H9 (cell line): ENCODE results near the gene DTD1. TPM values are rescaled to one million over a fixed set of nuclear protein-coding genes. Genes with fewer than 3 reads are reported as not detected.

Experiments
- DNase-seq: peaks from one replicate; pipeline ENCODE4 v3.0.0-alpha.2; 2017
- H2AFZ ChIP-seq: one replicate; pipeline ENCODE4 v1.6.1; 2013; ENCODE audit warnings: mild to moderate bottlenecking, low read length, control low read depth, moderate library complexity
- H2AK5ac ChIP-seq: 2 replicates; pipeline ENCODE4 v1.6.1; 2013; ENCODE audit warnings: low read length, control low read depth, mixed read lengths; ENCODE audit not compliant: insufficient read length
- H2BK120ac ChIP-seq: one replicate; pipeline ENCODE4 v1.6.1; 2013; ENCODE audit warnings: low read depth, mild to moderate bottlenecking, low read length, control low read depth, inconsistent platforms; ENCODE audit not compliant: poor library complexity, severe bottlenecking
- H2BK12ac ChIP-seq: 2 replicates; pipeline ENCODE4 v1.6.1; 2013; ENCODE audit warnings: low read length, control low read depth, mixed read lengths, low read depth; ENCODE audit not compliant: insufficient read length
- H2BK15ac ChIP-seq: 2 replicates; pipeline ENCODE4 v1.6.1; 2013; ENCODE audit warnings: low read depth, low read length, control low read depth
- H2BK20ac ChIP-seq: one replicate; pipeline ENCODE4 v1.6.1; 2013; ENCODE audit warnings: low read depth, mild to moderate bottlenecking, low read length, control low read depth, inconsistent platforms; ENCODE audit not compliant: poor library complexity, severe bottlenecking
- H2BK5ac ChIP-seq: 2 replicates; pipeline ENCODE4 v1.6.1; 2013; ENCODE audit warnings: low read length, control low read depth, mixed read lengths; ENCODE audit not compliant: insufficient read length
- H3K14ac ChIP-seq: 2 replicates; pipeline ENCODE4 v1.6.1; 2013; ENCODE audit warnings: low read length, control low read depth; ENCODE audit not compliant: insufficient read depth
- H3K18ac ChIP-seq: 2 replicates; pipeline ENCODE4 v1.6.1; 2013; ENCODE audit warnings: low read depth, mild to moderate bottlenecking, mixed read lengths, low read length, control low read depth; ENCODE audit not compliant: insufficient read length
- H3K23ac ChIP-seq: 2 replicates; pipeline ENCODE4 v1.6.1; 2013; ENCODE audit warnings: low read length, control low read depth, mixed read lengths, low read depth; ENCODE audit not compliant: insufficient read length
- H3K23me2 ChIP-seq: 2 replicates; pipeline ENCODE4 v1.6.1; 2013; ENCODE audit warnings: low read depth, mild to moderate bottlenecking, mixed read lengths, low read length, control low read depth; ENCODE audit not compliant: insufficient read length, poor library complexity, severe bottlenecking
- H3K27ac ChIP-seq: 2 replicates; pipeline ENCODE4 v1.5.1; 2013; ENCODE audit warnings: low read length, control low read depth, mixed read lengths, low read depth; ENCODE audit not compliant: insufficient read length
- H3K27me3 ChIP-seq: 2 replicates; pipeline ENCODE4 v1.6.1; 2013; ENCODE audit warnings: low read length, control low read depth, inconsistent platforms; ENCODE audit not compliant: insufficient read depth
- H3K4ac ChIP-seq: 2 replicates; pipeline ENCODE4 v1.6.1; 2013; ENCODE audit warnings: low read depth, mild to moderate bottlenecking, control low read depth, inconsistent platforms, low read length, moderate library complexity
- H3K4me1 ChIP-seq: 2 replicates; pipeline ENCODE4 v1.6.1; 2013; ENCODE audit warnings: low read length, control low read depth, inconsistent platforms; ENCODE audit not compliant: insufficient read depth
- H3K4me2 ChIP-seq: 2 replicates; pipeline ENCODE4 v1.6.1; 2013; ENCODE audit warnings: low read length, control low read depth, mixed read lengths; ENCODE audit not compliant: insufficient read length, insufficient read depth
- H3K56ac ChIP-seq: 2 replicates; pipeline ENCODE4 v1.6.1; 2013; ENCODE audit warnings: low read depth, mild to moderate bottlenecking, mixed read lengths, low read length, control low read depth; ENCODE audit not compliant: insufficient read length
- H3K79me1 ChIP-seq: 2 replicates; pipeline ENCODE4 v1.6.1; 2013; ENCODE audit warnings: low read depth, mild to moderate bottlenecking, moderate library complexity, low read length, control low read depth, inconsistent platforms; ENCODE audit not compliant: insufficient read depth, poor library complexity, severe bottlenecking
- H3K79me2 ChIP-seq: 2 replicates; pipeline ENCODE4 v1.6.1; 2013; ENCODE audit warnings: low read length, control low read depth, inconsistent platforms; ENCODE audit not compliant: insufficient read depth
- H3K9ac ChIP-seq: 2 replicates; pipeline ENCODE4 v1.6.1; 2013; ENCODE audit warnings: low read length, control low read depth, mixed read lengths; ENCODE audit not compliant: insufficient read length; ENCODE audit errors: extremely low read depth
- H3K9me3 ChIP-seq: one replicate; pipeline ENCODE4 v1.6.1; 2013; ENCODE audit warnings: low read depth, low read length, inconsistent platforms; ENCODE audit not compliant: control insufficient read depth
- H3T11ph ChIP-seq: one replicate; pipeline ENCODE4 v1.6.1; 2013; ENCODE audit warnings: mild to moderate bottlenecking, low read length, control low read depth, inconsistent platforms
- H4K20me1 ChIP-seq: one replicate; pipeline ENCODE4 v1.6.1; 2013; ENCODE audit not compliant: control insufficient read depth, insufficient read length, insufficient read depth
- H4K5ac ChIP-seq: 2 replicates; pipeline ENCODE4 v1.6.1; 2013; ENCODE audit warnings: low read depth, mild to moderate bottlenecking, mixed read lengths, low read length, control low read depth; ENCODE audit not compliant: insufficient read length
- H4K8ac ChIP-seq: replicated peaks from 2 replicates; pipeline ENCODE4 v1.6.1; 2013; ENCODE audit warnings: low read length, control low read depth, mixed read lengths, low read depth; ENCODE audit not compliant: insufficient read length
- H4K91ac ChIP-seq: 2 replicates; pipeline ENCODE4 v1.6.1; 2013; ENCODE audit warnings: low read depth, mild to moderate bottlenecking, moderate library complexity, mixed read lengths, low read length, control low read depth; ENCODE audit not compliant: insufficient read length
- H3K27ac Mint-ChIP-seq, 3 experiments: 2 replicates in 2 of 3; 3 replicates in 1 of 3; pipeline ENCODE4 v1.8.0; 2020 to 2021; ENCODE audit warnings: mixed read lengths in 3 of 3, mild to moderate bottlenecking in 1 of 3, moderate library complexity in 1 of 3
- H3K27me3 Mint-ChIP-seq: 2 replicates; pipeline ENCODE4 v1.8.0; 2021; ENCODE audit warnings: low read depth, mild to moderate bottlenecking, moderate library complexity, mixed read lengths
- H3K36me3 Mint-ChIP-seq, 3 experiments: 2 replicates in 2 of 3; 3 replicates in 1 of 3; pipeline ENCODE4 v1.8.0; 2020 to 2021; ENCODE audit warnings: low read depth in 3 of 3, mixed read lengths in 3 of 3; ENCODE audit not compliant: insufficient read depth in 1 of 3
- H3K4me1 Mint-ChIP-seq, 2 experiments: 2 replicates each; pipeline ENCODE4 v1.8.0; 2020; ENCODE audit warnings: mixed read lengths in 2 of 2
- H3K4me3 Mint-ChIP-seq, 2 experiments: 2 replicates in 1 of 2; 3 replicates in 1 of 2; pipeline ENCODE4 v1.8.0; 2020 to 2021; ENCODE audit warnings: mild to moderate bottlenecking in 2 of 2, mixed read lengths in 2 of 2, moderate library complexity in 1 of 2
- H3K9me3 Mint-ChIP-seq, 2 experiments: 2 replicates in 1 of 2; 3 replicates in 1 of 2; pipeline ENCODE4 v1.8.0; 2020; ENCODE audit warnings: mild to moderate bottlenecking in 2 of 2, mixed read lengths in 2 of 2, moderate library complexity in 1 of 2
- WGBS: extraction: QIAGEN DNeasy Blood & Tissue Kit; methylation state at CpG from one replicate; pipeline ENCODE4 v1.1.7; 2013; ENCODE audit warnings: missing lambda C conversion rate, low lambda C conversion rate, mixed read lengths; ENCODE audit not compliant: insufficient read length; ENCODE audit errors: extremely low coverage; 5-methylcytosine and 5-hydroxymethylcytosine counted together
- total RNA-seq: library from RNA; stranded (reverse); gene quantifications from 2 replicates; pipeline ENCODE4 v1.2.1, GENCODE V29; 2021
- TF ChIP-seq, protein P1 (sequence below): fragments of 200-600 bp; sonication (generic); conservative IDR thresholded peaks from 3 replicates; pipeline ENCODE4 v1.8.0; 2021; ENCODE audit warnings: antibody characterized with exemption, mild to moderate bottlenecking

The DTD1 gene
- total RNA-seq, 1 experiment from 2014 or later = 62.0 TPM

DNA sequence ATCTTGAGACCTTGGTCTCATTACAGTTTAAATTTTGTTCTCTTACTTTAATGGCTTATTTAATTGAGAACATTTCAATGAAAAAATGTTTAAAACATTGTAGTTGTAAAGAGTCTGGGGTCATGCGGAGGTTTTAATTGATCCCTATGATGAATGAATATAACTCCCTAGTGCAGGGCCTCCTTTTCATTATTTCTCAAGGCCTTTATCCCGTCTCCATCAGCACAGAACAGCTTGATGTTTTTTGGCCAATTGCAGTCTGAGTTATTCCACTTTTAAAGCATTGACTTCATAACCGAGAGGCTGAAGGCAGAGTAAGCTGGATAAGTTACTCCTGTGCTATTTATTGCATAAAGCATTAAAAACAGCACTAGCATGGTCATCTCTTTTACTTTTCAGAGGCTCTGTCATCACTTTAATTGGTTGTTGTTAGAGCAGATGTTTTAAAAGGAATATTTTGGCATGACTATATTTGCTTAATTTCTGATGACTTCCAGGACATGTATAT, 83.4 kb downstream of the DTD1 start:
- H3K36me3 Mint-ChIP-seq = no peaks in the 10 kb centered on the region; a peak in 1 of 7 replicates

More for the DNA sequence above, 83.4 kb downstream of the DTD1 start:
- no peak for DNase-seq
- Histone ChIP-seq H2BK5ac (no peak overlapping the region), H3T11ph (no peak overlapping the region), H3K9ac (no peak overlapping the region), H4K5ac (no peak overlapping the region), H2BK120ac (no peak overlapping the region), H3K27me3 (no peaks in the 10 kb centered on the region), H2AFZ (no peak overlapping the region), H3K4ac (no peak overlapping the region), H3K9me3 (no peaks in the 10 kb centered on the region), H2BK15ac (no peak overlapping the region), H3K23me2 (no peaks in the 10 kb centered on the region), H3K56ac (no peak overlapping the region), H3K4me2 (no peak overlapping the region), H4K8ac (no peak overlapping the region), H3K18ac (no peak overlapping the region), H3K4me1 (no peaks in the 10 kb centered on the region; the same call in 1 of the 2 replicates), H3K79me2 (no peaks in the 10 kb centered on the region), H3K79me1 (no peaks in the 10 kb centered on the region), H3K27ac (no peak overlapping the region), H2BK12ac (no peak overlapping the region), H3K23ac (no peak overlapping the region), H4K20me1 (no peaks in the 10 kb centered on the region), H2AK5ac (no peak overlapping the region), H4K91ac (no peak overlapping the region), H2BK20ac (no peak overlapping the region), H3K14ac (no peak overlapping the region)
- no CpG with 5 or more reads among the region's 3 CpGs for WGBS
- TF ChIP-seq, protein P1, sequence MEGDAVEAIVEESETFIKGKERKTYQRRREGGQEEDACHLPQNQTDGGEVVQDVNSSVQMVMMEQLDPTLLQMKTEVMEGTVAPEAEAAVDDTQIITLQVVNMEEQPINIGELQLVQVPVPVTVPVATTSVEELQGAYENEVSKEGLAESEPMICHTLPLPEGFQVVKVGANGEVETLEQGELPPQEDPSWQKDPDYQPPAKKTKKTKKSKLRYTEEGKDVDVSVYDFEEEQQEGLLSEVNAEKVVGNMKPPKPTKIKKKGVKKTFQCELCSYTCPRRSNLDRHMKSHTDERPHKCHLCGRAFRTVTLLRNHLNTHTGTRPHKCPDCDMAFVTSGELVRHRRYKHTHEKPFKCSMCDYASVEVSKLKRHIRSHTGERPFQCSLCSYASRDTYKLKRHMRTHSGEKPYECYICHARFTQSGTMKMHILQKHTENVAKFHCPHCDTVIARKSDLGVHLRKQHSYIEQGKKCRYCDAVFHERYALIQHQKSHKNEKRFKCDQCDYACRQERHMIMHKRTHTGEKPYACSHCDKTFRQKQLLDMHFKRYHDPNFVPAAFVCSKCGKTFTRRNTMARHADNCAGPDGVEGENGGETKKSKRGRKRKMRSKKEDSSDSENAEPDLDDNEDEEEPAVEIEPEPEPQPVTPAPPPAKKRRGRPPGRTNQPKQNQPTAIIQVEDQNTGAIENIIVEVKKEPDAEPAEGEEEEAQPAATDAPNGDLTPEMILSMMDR = no peak
- no peak overlapping the region for H3K27ac Mint-ChIP-seq
- peaks cover 19% of the 10 kb centered on the region in 2 experiments for H3K4me1 Mint-ChIP-seq
- H3K4me3 Mint-ChIP-seq = no peak overlapping the region
- H3K9me3 Mint-ChIP-seq = no peaks in the 10 kb centered on the region
- no peaks in the 10 kb centered on the region; the same call in 1 of the 2 replicates for H3K27me3 Mint-ChIP-seq
